ENCODE results near the gene CALR.

DNA sequence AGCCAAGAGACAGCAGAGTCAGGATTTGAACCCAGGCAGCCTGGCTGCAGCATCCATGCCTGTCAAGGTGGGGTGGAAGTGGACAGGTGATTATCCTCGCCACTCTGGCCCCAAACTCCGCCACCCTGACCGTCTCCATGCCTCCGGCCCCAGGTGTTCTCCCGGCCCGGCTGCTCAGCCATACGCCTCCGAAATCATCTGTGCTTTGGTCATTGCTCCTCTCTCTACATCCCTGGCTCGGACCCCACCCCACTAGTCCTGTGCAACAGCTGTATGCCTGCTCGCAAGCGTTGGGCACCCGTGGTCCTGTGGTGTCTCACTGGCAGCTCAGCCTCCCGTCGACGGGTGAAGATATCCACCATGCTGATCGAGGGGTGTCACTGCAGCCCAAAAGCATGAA lies 34.8 kb downstream of the CALR start:
- TF ChIP-seq, protein P1, sequence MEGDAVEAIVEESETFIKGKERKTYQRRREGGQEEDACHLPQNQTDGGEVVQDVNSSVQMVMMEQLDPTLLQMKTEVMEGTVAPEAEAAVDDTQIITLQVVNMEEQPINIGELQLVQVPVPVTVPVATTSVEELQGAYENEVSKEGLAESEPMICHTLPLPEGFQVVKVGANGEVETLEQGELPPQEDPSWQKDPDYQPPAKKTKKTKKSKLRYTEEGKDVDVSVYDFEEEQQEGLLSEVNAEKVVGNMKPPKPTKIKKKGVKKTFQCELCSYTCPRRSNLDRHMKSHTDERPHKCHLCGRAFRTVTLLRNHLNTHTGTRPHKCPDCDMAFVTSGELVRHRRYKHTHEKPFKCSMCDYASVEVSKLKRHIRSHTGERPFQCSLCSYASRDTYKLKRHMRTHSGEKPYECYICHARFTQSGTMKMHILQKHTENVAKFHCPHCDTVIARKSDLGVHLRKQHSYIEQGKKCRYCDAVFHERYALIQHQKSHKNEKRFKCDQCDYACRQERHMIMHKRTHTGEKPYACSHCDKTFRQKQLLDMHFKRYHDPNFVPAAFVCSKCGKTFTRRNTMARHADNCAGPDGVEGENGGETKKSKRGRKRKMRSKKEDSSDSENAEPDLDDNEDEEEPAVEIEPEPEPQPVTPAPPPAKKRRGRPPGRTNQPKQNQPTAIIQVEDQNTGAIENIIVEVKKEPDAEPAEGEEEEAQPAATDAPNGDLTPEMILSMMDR (optimal IDR thresholded peaks at IDR 0.05 in 1 of 3, IDR thresholded peaks at IDR 0.05 in 1 of 3, conservative IDR thresholded peaks at IDR 0.05 in 1 of 3; ENCODE audit: extremely low read depth in 1 of 3, insufficient read depth in 2 of 3, low read length in 3 of 3): no peak
- no peak for TF ChIP-seq EZH2 (IDR thresholded peaks at IDR 0.05; ENCODE audit: low read length)

Measured in keratinocyte (primary cell).